GM12878 (cell line): ENCODE data around the gene MAPKBP1. TPM values are rescaled to one million over a fixed set of nuclear protein-coding genes. Genes with fewer than 3 reads are reported as not detected.

Experiments used
- BCLAF1 ChIP-seq: fragments of 450-650 bp; IDR thresholded peaks from 2 replicates; pipeline ENCODE4 v1.6.1; 2017; ENCODE audit warnings: antibody characterized with exemption, mild to moderate bottlenecking, moderate library complexity
- IRF3 ChIP-seq: fragments of 450-650 bp; IDR thresholded peaks from 2 replicates; pipeline ENCODE4 v1.6.1; 2014; ENCODE audit warnings: mild to moderate bottlenecking
- JUND ChIP-seq: IDR thresholded peaks from 2 replicates; pipeline ENCODE4 v1.6.1; 2012; ENCODE audit warnings: low read depth, mild to moderate bottlenecking, low read length, improper control_type of control experiment, moderate library complexity
- KLF5 ChIP-seq: fragments of 450-650 bp; IDR thresholded peaks from 2 replicates; pipeline ENCODE4 v1.6.1; 2014; ENCODE audit warnings: mild to moderate bottlenecking; ENCODE audit not compliant: partially characterized antibody
- REST ChIP-seq: IDR thresholded peaks from 2 replicates; pipeline ENCODE4 v1.6.1; 2012; ENCODE audit warnings: mild to moderate bottlenecking, low read depth, low read length
- TAF1 ChIP-seq: IDR thresholded peaks from 2 replicates; pipeline ENCODE4 v1.6.1; 2011; ENCODE audit warnings: mild to moderate bottlenecking, low read depth, low read length, borderline replicate concordance
- ZNF274 ChIP-seq: IDR thresholded peaks from one replicate; pipeline ENCODE4 v1.8.0; 2011; ENCODE audit not compliant: insufficient read length, insufficient read depth
- ZNF687 ChIP-seq: fragments of 450-650 bp; IDR thresholded peaks from 2 replicates; pipeline ENCODE4 v1.6.1; 2017; ENCODE audit warnings: mild to moderate bottlenecking, moderate library complexity
- polyA plus RNA-seq, 11 experiments: library from polyadenylated mRNA; depleted of rRNA in 4 of 11; unstranded in 6 of 11; stranded (reverse) in 5 of 11; fragments of >200 nt; fragmentation: Nextera tagmentation in 4 of 11; fragmentation: Illumina TruSeq in 1 of 11; extraction: Ambion mirVana in 4 of 11; extraction: Trizol in 1 of 11; gene quantifications; 1 replicate in 1 of 11; 2 replicates in 10 of 11; pipeline versions ENCODE4 v1.2.1 to v1.2.3, GENCODE V29; 2011 to 2016; ENCODE audit warnings: inconsistent platforms in 2 of 11, missing spikeins in 2 of 11, low read depth in 1 of 11
- total RNA-seq, 4 experiments: library from RNA; depleted of rRNA in 3 of 4; stranded (reverse); fragments of >200 nt in 3 of 4; fragmentation: Illumina TruSeq in 1 of 4; extraction: Trizol in 1 of 4; gene quantifications; 2 replicates each; pipeline versions ENCODE4 v1.2.1 to v1.2.3, GENCODE V29; 2013 to 2021
- TF ChIP-seq, protein P1 (sequence below): fragments of 450-650 bp; formaldehyde crosslinking; IDR thresholded peaks from 2 replicates; pipeline ENCODE4 v1.5.0; 2022; ENCODE audit warnings: mild to moderate bottlenecking, missing genetic modification characterization
- TF ChIP-seq, protein P2 (sequence below): fragments of 450-650 bp; IDR thresholded peaks from 2 replicates; pipeline ENCODE4 v1.6.1; 2016; ENCODE audit warnings: mild to moderate bottlenecking

Gene MAPKBP1
- total and polyA plus RNA-seq, 10 of the 15 experiments (the other 5 are each of a cell fraction or from before 2014, with no cell fraction given): 0.44 to 19.0 (median 7.3) TPM

DNA sequence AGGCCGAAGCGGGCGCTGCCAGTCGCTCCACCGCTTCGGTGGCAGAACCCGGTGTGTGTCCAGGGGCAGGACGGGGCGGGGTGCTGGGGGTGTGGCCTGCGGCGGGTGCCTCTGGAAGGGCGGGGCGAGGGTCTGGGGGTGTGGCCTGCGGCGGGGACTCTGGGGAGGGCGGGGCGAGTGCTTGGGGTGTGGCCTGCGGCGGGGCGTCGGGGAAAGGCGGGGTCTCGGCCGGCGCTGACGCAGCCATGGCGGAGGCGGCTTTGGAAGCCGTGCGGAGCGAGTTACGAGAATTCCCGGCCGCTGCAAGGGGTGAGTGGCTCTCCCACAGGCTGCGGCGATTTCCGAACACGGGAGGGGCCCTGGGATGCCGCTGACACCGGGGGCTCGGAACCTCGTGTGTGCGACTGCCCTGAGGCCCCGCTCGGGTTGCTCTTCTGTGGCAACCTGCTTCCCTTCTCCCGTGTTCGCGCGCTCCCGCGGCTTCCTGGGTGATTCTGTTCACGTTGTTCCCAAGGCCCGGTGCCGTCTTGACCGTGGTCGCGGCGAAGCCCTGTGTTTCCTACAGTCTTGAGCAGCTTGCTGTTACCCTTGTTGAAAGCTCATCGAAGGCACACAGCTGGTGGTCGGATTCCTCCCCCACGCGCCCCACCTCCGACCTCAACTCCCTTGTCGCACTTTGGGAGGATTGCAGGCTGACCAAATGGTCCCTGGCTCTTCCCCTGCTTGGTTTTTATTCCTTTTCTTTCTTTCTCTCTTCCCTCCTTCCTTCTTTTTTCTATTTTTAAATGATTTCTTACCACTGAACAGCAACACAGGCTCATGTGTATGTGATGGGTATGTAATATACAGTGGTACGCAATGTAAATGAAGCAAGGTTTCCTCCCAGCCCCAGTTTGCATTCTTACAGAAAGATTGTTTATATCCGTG is 53.9 kb downstream of the MAPKBP1 start, which contains the start of gene JMJD7 (continued):
- TF ChIP-seq, protein P1, sequence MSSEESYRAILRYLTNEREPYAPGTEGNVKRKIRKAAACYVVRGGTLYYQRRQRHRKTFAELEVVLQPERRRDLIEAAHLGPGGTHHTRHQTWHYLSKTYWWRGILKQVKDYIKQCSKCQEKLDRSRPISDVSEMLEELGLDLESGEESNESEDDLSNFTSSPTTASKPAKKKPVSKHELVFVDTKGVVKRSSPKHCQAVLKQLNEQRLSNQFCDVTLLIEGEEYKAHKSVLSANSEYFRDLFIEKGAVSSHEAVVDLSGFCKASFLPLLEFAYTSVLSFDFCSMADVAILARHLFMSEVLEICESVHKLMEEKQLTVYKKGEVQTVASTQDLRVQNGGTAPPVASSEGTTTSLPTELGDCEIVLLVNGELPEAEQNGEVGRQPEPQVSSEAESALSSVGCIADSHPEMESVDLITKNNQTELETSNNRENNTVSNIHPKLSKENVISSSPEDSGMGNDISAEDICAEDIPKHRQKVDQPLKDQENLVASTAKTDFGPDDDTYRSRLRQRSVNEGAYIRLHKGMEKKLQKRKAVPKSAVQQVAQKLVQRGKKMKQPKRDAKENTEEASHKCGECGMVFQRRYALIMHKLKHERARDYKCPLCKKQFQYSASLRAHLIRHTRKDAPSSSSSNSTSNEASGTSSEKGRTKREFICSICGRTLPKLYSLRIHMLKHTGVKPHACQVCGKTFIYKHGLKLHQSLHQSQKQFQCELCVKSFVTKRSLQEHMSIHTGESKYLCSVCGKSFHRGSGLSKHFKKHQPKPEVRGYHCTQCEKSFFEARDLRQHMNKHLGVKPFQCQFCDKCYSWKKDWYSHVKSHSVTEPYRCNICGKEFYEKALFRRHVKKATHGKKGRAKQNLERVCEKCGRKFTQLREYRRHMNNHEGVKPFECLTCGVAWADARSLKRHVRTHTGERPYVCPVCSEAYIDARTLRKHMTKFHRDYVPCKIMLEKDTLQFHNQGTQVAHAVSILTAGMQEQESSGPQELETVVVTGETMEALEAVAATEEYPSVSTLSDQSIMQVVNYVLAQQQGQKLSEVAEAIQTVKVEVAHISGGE: no peak
- TF ChIP-seq JUND (no peak), KLF5 (no peak), REST (no peak), ZNF274 (no peak), ZNF687 (0 out of 2 replicates have a peak, but pooled peaks have one; percentile 24), TAF1 (no peak), IRF3 (no peak), BCLAF1 (no peak)
- TF ChIP-seq, protein P2, sequence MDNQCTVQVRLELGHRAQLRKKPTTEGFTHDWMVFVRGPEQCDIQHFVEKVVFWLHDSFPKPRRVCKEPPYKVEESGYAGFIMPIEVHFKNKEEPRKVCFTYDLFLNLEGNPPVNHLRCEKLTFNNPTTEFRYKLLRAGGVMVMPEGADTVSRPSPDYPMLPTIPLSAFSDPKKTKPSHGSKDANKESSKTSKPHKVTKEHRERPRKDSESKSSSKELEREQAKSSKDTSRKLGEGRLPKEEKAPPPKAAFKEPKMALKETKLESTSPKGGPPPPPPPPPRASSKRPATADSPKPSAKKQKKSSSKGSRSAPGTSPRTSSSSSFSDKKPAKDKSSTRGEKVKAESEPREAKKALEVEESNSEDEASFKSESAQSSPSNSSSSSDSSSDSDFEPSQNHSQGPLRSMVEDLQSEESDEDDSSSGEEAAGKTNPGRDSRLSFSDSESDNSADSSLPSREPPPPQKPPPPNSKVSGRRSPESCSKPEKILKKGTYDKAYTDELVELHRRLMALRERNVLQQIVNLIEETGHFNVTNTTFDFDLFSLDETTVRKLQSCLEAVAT: no peak
